Left ventricle myocardium inferior (tissue), 1 donor: Measurements from ENCODE around the gene ARMC9. TPM values are rescaled to one million over a fixed set of nuclear protein-coding genes. Genes with fewer than 3 reads are reported as not detected.

Source experiments
- DNase-seq: peaks from one replicate; pipeline ENCODE4 v3.0.0-alpha.2; 2020
- H3K27ac ChIP-seq: fragments of 200-600 bp; replicated peaks from 2 replicates; pipeline ENCODE4 v1.8.0; 2021
- H3K27me3 ChIP-seq: fragments of 200-600 bp; 2 replicates; pipeline ENCODE4 v1.8.0; 2021; ENCODE audit warnings: low read depth
- H3K36me3 ChIP-seq: fragments of 200-600 bp; 2 replicates; pipeline ENCODE4 v1.8.0; 2021
- H3K4me1 ChIP-seq: fragments of 200-600 bp; 2 replicates; pipeline ENCODE4 v1.8.0; 2021
- H3K4me3 ChIP-seq: fragments of 200-600 bp; 2 replicates; pipeline ENCODE4 v1.8.0; 2021; ENCODE audit warnings: mild to moderate bottlenecking, moderate library complexity
- H3K9me3 ChIP-seq: fragments of 200-600 bp; replicated peaks from 2 replicates; pipeline ENCODE4 v1.8.0; 2021
- CTCF ChIP-seq: fragments of 200-600 bp; IDR thresholded peaks from 2 replicates; pipeline ENCODE4 v1.8.0; 2021; ENCODE audit warnings: antibody characterized with exemption, mild to moderate bottlenecking, borderline replicate concordance
- intact Hi-C: fragments of 100-400 bp; cut with micrococcal nuclease; formaldehyde crosslinking; loops from one replicate; pipeline ENCODE4 v1.11.0; 2022
- total RNA-seq: library from RNA; stranded (reverse); fragmentation: NEBNext Ultra II Directional; extraction: Animal tissue kit (Norgen Biotek cat#: 25700); gene quantifications from one replicate; pipeline ENCODE4 v1.2.1, GENCODE V29; 2021
- donor health status: DM: no; HTN: yes; CAD: no; lungs with severe emphysema.

The ARMC9 gene
- total RNA-seq, 1 donor from 2014 or later: 3.1 TPM

- DNase-seq: no peak
- no peak overlapping the region for H3K27ac ChIP-seq
- no peaks in the 10 kb centered on the region for H3K27me3 ChIP-seq
- H3K36me3 ChIP-seq: peaks cover 4% of the 10 kb centered on the region
- H3K9me3 ChIP-seq: no peaks in the 10 kb centered on the region
- TF ChIP-seq CTCF: no peak
- no peak overlapping the region for H3K4me3 ChIP-seq
- intact Hi-C loops: no loop called here
- H3K4me1 ChIP-seq: no peaks in the 10 kb centered on the region
These were observed 58.1 kb downstream of the ARMC9 start for GRCh38 chr2:231256494-231256893.

GRCh38 chr2:231257763-231258162, 59.3 kb downstream of the ARMC9 start:
- H3K27me3 ChIP-seq: no peaks in the 10 kb centered on the region
- intact Hi-C loops: no loop called here
- no peak for DNase-seq
- no peak overlapping the region for H3K4me3 ChIP-seq
- H3K27ac ChIP-seq: no peak overlapping the region
- H3K9me3 ChIP-seq: no peaks in the 10 kb centered on the region
- peaks cover 7% of the 10 kb centered on the region for H3K36me3 ChIP-seq
- no peaks in the 10 kb centered on the region for H3K4me1 ChIP-seq
- TF ChIP-seq CTCF: no peak

- no peak for DNase-seq
- intact Hi-C loops: no loop called here
These were observed 60.3 kb downstream of the ARMC9 start for GRCh38 chr2:231258701-231259100.

GRCh38 chr2:231259104-231259503, 60.7 kb downstream of the ARMC9 start:
- TF ChIP-seq CTCF: no peak
- Histone ChIP-seq H3K27ac (no peak overlapping the region), H3K4me1 (no peaks in the 10 kb centered on the region), H3K27me3 (no peaks in the 10 kb centered on the region), H3K36me3 (peaks cover 7% of the 10 kb centered on the region), H3K9me3 (no peaks in the 10 kb centered on the region), H3K4me3 (no peak overlapping the region)
- no peak for DNase-seq
- intact Hi-C loops: no loop called here

More at GRCh38 chr2:231258701-231259100, 60.3 kb downstream of the ARMC9 start:
- no peak for TF ChIP-seq CTCF
- H3K4me1 ChIP-seq: no peaks in the 10 kb centered on the region
- H3K9me3 ChIP-seq: no peaks in the 10 kb centered on the region
- no peak overlapping the region for H3K4me3 ChIP-seq
- H3K27ac ChIP-seq: no peak overlapping the region
- H3K27me3 ChIP-seq: no peaks in the 10 kb centered on the region
- peaks cover 7% of the 10 kb centered on the region for H3K36me3 ChIP-seq

- no peaks in the 10 kb centered on the region for H3K9me3 ChIP-seq
- no peaks in the 10 kb centered on the region for H3K4me1 ChIP-seq
- peaks cover 7% of the 10 kb centered on the region for H3K36me3 ChIP-seq
- H3K27me3 ChIP-seq: no peaks in the 10 kb centered on the region
- no peak for DNase-seq
- H3K4me3 ChIP-seq: no peak overlapping the region
- TF ChIP-seq CTCF: no peak
- intact Hi-C loops: no loop called here
- H3K27ac ChIP-seq: no peak overlapping the region
These were observed 62.2 kb downstream of the ARMC9 start for GRCh38 chr2:231260442-231261208.
